Loucy (cell line): ENCODE results near the gene RBFOX2.

Experiments used
- H2AFZ ChIP-seq: fragments of 200-600 bp; sonication (generic); 2 replicates; pipeline ENCODE4 v1.6.0; 2016; ENCODE audit warnings: antibody characterized with exemption, mild to moderate bottlenecking, low read length, moderate library complexity
- H3F3A ChIP-seq: fragments of 200-600 bp; 2 replicates; pipeline ENCODE4 v1.6.0; 2016; ENCODE audit warnings: antibody characterized with exemption, low read depth, mild to moderate bottlenecking
- H3K27me3 ChIP-seq: fragments of 200-600 bp; sonication (generic); 2 replicates; pipeline ENCODE4 v1.6.1; 2014; ENCODE audit warnings: low read length, mild to moderate bottlenecking; ENCODE audit not compliant: insufficient read depth, poor library complexity, severe bottlenecking
- H3K36me3 ChIP-seq: fragments of 200-600 bp; sonication (generic); 2 replicates; pipeline ENCODE4 v1.6.1; 2016; ENCODE audit warnings: low read length; ENCODE audit not compliant: insufficient read depth
- H3K4me1 ChIP-seq: fragments of 200-600 bp; sonication (generic); 2 replicates; pipeline ENCODE4 v1.5.1; 2014; ENCODE audit warnings: low read length, mild to moderate bottlenecking; ENCODE audit not compliant: insufficient read depth, poor library complexity, severe bottlenecking
- H3K4me2 ChIP-seq: fragments of 200-600 bp; sonication (generic); 2 replicates; pipeline ENCODE4 v1.6.0; 2014; ENCODE audit warnings: antibody characterized with exemption, low read length, low read depth, mild to moderate bottlenecking; ENCODE audit not compliant: poor library complexity, severe bottlenecking
- H3K4me3 ChIP-seq: fragments of 200-600 bp; sonication (generic); 2 replicates; pipeline ENCODE4 v1.5.1; 2014; ENCODE audit warnings: low read length, mild to moderate bottlenecking, mixed read lengths; ENCODE audit not compliant: poor library complexity, severe bottlenecking
- H3K79me2 ChIP-seq: fragments of 200-600 bp; sonication (generic); 2 replicates; pipeline ENCODE4 v1.6.1; 2014; ENCODE audit warnings: low read length; ENCODE audit not compliant: insufficient read depth
- H3K9ac ChIP-seq: fragments of 200-600 bp; sonication (generic); 2 replicates; pipeline ENCODE4 v1.6.0; 2014; ENCODE audit warnings: mild to moderate bottlenecking, low read depth, low read length, moderate library complexity; ENCODE audit not compliant: poor library complexity, severe bottlenecking
- H3K9me2 ChIP-seq: fragments of 200-600 bp; sonication (generic); replicated peaks from 2 replicates; pipeline ENCODE4 v1.6.1; 2016; ENCODE audit warnings: low read depth, low read length, mixed read lengths
- H3K9me3 ChIP-seq: fragments of 200-600 bp; sonication (generic); 2 replicates; pipeline ENCODE4 v1.6.1; 2014; ENCODE audit warnings: mild to moderate bottlenecking, antibody characterized with exemption, low read length, low read depth; ENCODE audit not compliant: insufficient read depth
- H4K20me1 ChIP-seq: fragments of 200-600 bp; sonication (generic); 2 replicates; pipeline ENCODE4 v1.6.0; 2014; ENCODE audit warnings: antibody characterized with exemption, low read length, mild to moderate bottlenecking; ENCODE audit not compliant: insufficient read depth, poor library complexity, severe bottlenecking
- EZH2phosphoT487 ChIP-seq: fragments of 200-600 bp; IDR thresholded peaks from 2 replicates; pipeline ENCODE4 v1.6.1; 2018; ENCODE audit warnings: antibody characterized with exemption, mild to moderate bottlenecking, moderate library complexity, borderline replicate concordance
- TF ChIP-seq, protein P1 (sequence below): fragments of 200-600 bp; sonication (generic); conservative IDR thresholded peaks from 2 replicates; pipeline ENCODE4 v1.5.1; 2014; ENCODE audit warnings: mild to moderate bottlenecking, antibody characterized with exemption, low read length

Gene RBFOX2

DNA sequence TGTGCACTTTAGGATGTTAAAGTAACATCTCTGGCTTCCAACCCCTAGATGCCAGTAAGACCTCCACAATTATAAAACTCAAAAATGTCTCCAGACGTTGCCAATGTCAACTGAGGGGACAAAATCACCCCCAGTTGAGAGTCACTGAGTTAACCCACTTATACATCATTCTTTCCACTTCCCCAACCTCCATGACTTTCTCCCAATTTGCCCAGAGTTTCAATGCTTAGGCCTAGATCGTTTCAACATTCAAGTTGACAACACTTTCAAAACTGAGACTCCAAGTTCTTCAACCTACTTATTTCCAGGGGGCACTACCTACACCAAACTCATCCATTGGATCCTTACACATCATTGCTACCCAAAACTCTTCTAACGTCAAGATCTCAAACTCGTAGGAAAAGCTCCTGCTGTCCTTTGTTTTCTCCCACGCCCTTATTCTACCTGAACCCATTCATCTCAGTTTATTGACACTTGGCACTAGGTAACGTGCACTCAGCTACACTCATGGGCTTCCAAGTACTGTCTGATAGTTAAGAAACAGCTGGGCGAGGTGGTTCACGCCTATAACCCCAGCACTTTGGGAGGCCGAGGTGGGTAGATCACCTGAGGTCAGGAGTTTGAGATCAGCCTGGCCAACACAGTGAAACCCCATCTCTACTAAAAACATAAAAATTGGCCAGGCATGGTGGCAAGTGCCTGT is 24.5 kb downstream of the RBFOX2 start:
- no peak overlapping the region for H3K9ac ChIP-seq
- H3K79me2 ChIP-seq, result 0 out of 2 replicates have a peak, but pooled peaks cover 3% of the 10 kb centered on the region
- H4K20me1 ChIP-seq, result peaks cover under 1% of the 10 kb centered on the region
- no peak overlapping the region for H3K4me2 ChIP-seq
- no peaks in the 10 kb centered on the region for H3K27me3 ChIP-seq
- H3K9me3 ChIP-seq, result no peaks in the 10 kb centered on the region
- H2AFZ ChIP-seq, result no peak overlapping the region
- no peak overlapping the region for H3K4me3 ChIP-seq
- H3K4me1 ChIP-seq, result no peaks in the 10 kb centered on the region
- no peaks in the 10 kb centered on the region for H3K9me2 ChIP-seq
- TF ChIP-seq, protein P1, sequence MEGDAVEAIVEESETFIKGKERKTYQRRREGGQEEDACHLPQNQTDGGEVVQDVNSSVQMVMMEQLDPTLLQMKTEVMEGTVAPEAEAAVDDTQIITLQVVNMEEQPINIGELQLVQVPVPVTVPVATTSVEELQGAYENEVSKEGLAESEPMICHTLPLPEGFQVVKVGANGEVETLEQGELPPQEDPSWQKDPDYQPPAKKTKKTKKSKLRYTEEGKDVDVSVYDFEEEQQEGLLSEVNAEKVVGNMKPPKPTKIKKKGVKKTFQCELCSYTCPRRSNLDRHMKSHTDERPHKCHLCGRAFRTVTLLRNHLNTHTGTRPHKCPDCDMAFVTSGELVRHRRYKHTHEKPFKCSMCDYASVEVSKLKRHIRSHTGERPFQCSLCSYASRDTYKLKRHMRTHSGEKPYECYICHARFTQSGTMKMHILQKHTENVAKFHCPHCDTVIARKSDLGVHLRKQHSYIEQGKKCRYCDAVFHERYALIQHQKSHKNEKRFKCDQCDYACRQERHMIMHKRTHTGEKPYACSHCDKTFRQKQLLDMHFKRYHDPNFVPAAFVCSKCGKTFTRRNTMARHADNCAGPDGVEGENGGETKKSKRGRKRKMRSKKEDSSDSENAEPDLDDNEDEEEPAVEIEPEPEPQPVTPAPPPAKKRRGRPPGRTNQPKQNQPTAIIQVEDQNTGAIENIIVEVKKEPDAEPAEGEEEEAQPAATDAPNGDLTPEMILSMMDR, result no peak
- TF ChIP-seq EZH2phosphoT487, result no peak
- no peaks in the 10 kb centered on the region for H3F3A ChIP-seq
- no peaks in the 10 kb centered on the region for H3K36me3 ChIP-seq

GRCh38 chr22:36002718-36003260 is 25.8 kb downstream of the RBFOX2 start:
- H3K9me2 ChIP-seq, result no peaks in the 10 kb centered on the region
- H4K20me1 ChIP-seq, result peaks cover 4% of the 10 kb centered on the region
- peaks cover 8% of the 10 kb centered on the region for H3K4me1 ChIP-seq
- H2AFZ ChIP-seq, result no peak overlapping the region
- H3K27me3 ChIP-seq, result no peaks in the 10 kb centered on the region
- no peaks in the 10 kb centered on the region for H3F3A ChIP-seq
- no peaks in the 10 kb centered on the region for H3K36me3 ChIP-seq
- H3K4me3 ChIP-seq, result no peak overlapping the region
- no peak overlapping the region for H3K4me2 ChIP-seq
- no peak overlapping the region for H3K9ac ChIP-seq
- no peaks in the 10 kb centered on the region for H3K9me3 ChIP-seq
- 0 out of 2 replicates have a peak, but pooled peaks cover 3% of the 10 kb centered on the region for H3K79me2 ChIP-seq
- TF ChIP-seq, protein P1, result no peak
- TF ChIP-seq EZH2phosphoT487, result no peak

GRCh38 chr22:36002084-36002483 is 26.5 kb downstream of the RBFOX2 start:
- Histone ChIP-seq H3K27me3 (no peaks in the 10 kb centered on the region), H3K4me3 (no peak overlapping the region), H3K9me3 (no peaks in the 10 kb centered on the region), H3K4me2 (no peak overlapping the region), H3K4me1 (peaks cover 8% of the 10 kb centered on the region), H3K9me2 (no peaks in the 10 kb centered on the region), H4K20me1 (peaks cover 4% of the 10 kb centered on the region), H3K36me3 (no peaks in the 10 kb centered on the region), H3K9ac (no peak overlapping the region), H3F3A (no peaks in the 10 kb centered on the region), H3K79me2 (no peaks in the 10 kb centered on the region), H2AFZ (no peak overlapping the region)
- no peak for TF ChIP-seq EZH2phosphoT487
- TF ChIP-seq, protein P1, result no peak
